Fibroblast of lung (primary cell): ENCODE results near the gene ZNF175.

Experiments used
- EZH2 ChIP-seq: IDR thresholded peaks from 2 replicates; pipeline ENCODE4 v1.5.1; 2012; ENCODE audit warnings: low read length, control low read depth, mild to moderate bottlenecking; ENCODE audit errors: missing control alignments
- TF ChIP-seq, protein P1 (sequence below), 2 donors: IDR thresholded peaks in 1 of 2; conservative IDR thresholded peaks in 1 of 2; 1 replicate in 1 of 2; 2 replicates in 1 of 2; pipeline ENCODE4 v1.5.1; 2011 to 2012; ENCODE audit warnings: low read length in 2 of 2, control low read depth in 1 of 2, inconsistent platforms in 1 of 2, low read depth in 1 of 2, mild to moderate bottlenecking in 1 of 2

DNA sequence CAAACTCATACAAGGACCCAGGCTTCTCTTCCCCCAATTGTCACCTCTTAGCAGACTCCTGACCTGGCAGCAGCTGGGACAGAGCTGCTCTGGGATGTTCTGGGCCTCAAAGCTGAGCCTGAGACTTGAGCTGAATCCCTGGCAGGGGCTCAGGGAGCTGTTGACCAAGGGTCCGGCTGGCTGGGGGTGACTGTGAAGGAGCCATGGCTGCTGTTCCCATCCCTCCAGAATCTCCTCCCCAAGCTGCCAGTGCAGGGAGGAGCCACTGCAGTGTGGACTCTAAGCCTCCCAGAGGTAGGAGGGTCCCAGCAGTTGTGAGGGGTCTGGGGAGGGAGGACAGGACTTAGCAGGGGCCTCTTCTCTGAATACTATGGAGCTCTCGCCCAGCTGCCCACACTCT is 41.8 kb upstream of the ZNF175 start:
- TF ChIP-seq, protein P1, sequence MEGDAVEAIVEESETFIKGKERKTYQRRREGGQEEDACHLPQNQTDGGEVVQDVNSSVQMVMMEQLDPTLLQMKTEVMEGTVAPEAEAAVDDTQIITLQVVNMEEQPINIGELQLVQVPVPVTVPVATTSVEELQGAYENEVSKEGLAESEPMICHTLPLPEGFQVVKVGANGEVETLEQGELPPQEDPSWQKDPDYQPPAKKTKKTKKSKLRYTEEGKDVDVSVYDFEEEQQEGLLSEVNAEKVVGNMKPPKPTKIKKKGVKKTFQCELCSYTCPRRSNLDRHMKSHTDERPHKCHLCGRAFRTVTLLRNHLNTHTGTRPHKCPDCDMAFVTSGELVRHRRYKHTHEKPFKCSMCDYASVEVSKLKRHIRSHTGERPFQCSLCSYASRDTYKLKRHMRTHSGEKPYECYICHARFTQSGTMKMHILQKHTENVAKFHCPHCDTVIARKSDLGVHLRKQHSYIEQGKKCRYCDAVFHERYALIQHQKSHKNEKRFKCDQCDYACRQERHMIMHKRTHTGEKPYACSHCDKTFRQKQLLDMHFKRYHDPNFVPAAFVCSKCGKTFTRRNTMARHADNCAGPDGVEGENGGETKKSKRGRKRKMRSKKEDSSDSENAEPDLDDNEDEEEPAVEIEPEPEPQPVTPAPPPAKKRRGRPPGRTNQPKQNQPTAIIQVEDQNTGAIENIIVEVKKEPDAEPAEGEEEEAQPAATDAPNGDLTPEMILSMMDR (conservative IDR thresholded peaks at IDR 0.05 in 1 of 2, IDR thresholded peaks at IDR 0.05 in 1 of 2; ENCODE audit: low read depth in 1 of 2, low read length in 2 of 2) = no peak
- no peak for TF ChIP-seq EZH2
